ENCODE data around the gene PALLD. TPM values are rescaled to one million over a fixed set of nuclear protein-coding genes. Genes with fewer than 3 reads are reported as not detected.

Gene PALLD
- total and polyA plus RNA-seq, 2 of the 8 experiments (the other 6 are each of a cell fraction or from before 2014, with no cell fraction given), result 10.5 to 25.0 TPM

DNA sequence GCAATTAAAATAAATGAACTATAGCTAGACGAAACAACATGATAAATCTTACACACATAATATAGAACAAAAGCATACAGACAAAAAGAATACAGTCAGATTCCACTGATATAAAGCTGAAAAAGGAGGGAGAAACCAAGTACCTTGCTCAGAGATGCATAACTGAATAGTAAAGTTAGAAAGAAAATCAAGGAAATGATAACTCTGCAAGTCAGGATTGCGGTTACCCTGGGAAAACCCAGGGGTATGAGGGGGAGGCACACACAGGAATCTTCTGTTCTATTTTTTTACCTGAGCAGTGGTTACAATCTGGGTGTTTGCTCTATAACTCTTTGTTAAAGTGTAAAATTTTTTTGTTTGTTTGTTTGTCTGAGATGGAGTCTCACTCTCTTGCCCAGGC lies 304.1 kb downstream of the PALLD start:
- Histone ChIP-seq H3K79me2 (ENCODE audit: control insufficient read depth in 1 of 2, insufficient read depth in 2 of 2, low read length in 2 of 2) (no peaks in the 10 kb centered on the region), H2BK20ac (ENCODE audit: low read length) (no peak overlapping the region), H2BK5ac (ENCODE audit: low read depth, low read length) (no peak overlapping the region), H2BK120ac (replicated peaks; ENCODE audit: low read depth, low read length) (no peak overlapping the region), H3K27me3 (replicated peaks in 1 of 4; ENCODE audit: control insufficient read depth in 3 of 4, extremely low read depth in 1 of 4, insufficient read depth in 3 of 4, low read length in 3 of 4) (no peaks in the 10 kb centered on the region), H3K36me3 (ENCODE audit: control insufficient read depth in 2 of 4, insufficient read depth in 4 of 4, low read length in 3 of 4) (no peaks in the 10 kb centered on the region; a peak in 1 of 8 replicates), H4K20me1 (replicated peaks in 1 of 2; ENCODE audit: control insufficient read depth in 1 of 2, insufficient read depth in 2 of 2, low read length in 2 of 2) (no peaks in the 10 kb centered on the region), H3K4me2 (ENCODE audit: insufficient read depth in 1 of 2, low read depth in 2 of 2, low read length in 2 of 2) (no peak overlapping the region), H3K23ac (ENCODE audit: insufficient read length) (no peak overlapping the region), H3K9ac (replicated peaks in 1 of 4; ENCODE audit: extremely low read depth in 1 of 4, low read depth in 3 of 4, low read length in 3 of 4) (no peak overlapping the region), H2BK15ac (ENCODE audit: low read length) (no peak overlapping the region), H3K4ac (replicated peaks; ENCODE audit: insufficient read length, low read depth, low read length) (no peak overlapping the region), H4K8ac (ENCODE audit: extremely low read depth, insufficient read depth, low read length) (no peak overlapping the region), H3K27ac (ENCODE audit: low read depth, low read length) (no peak overlapping the region), H4K91ac (replicated peaks; ENCODE audit: insufficient read length, low read length) (no peak overlapping the region), H2AK5ac (ENCODE audit: low read depth, low read length) (no peak overlapping the region), H3K79me1 (ENCODE audit: low read depth, low read length) (no peaks in the 10 kb centered on the region), H2BK12ac (ENCODE audit: low read depth, low read length) (no peak overlapping the region), H3K14ac (ENCODE audit: insufficient read length) (no peak overlapping the region), H3K18ac (ENCODE audit: extremely low read depth, low read length) (no peak overlapping the region), H3K9me3 (ENCODE audit: insufficient read depth in 2 of 2, low read depth in 1 of 2, low read length in 1 of 2) (peaks cover 0 to 3% of the 10 kb centered on the region in 2 experiments; a peak in 2 of 4 replicates), H3K4me3 (ENCODE audit: extremely low read depth in 1 of 4, insufficient read depth in 2 of 4, low read depth in 3 of 4, low read length in 4 of 4) (no peak overlapping the region), H3K56ac (replicated peaks; ENCODE audit: insufficient read length, low read depth, low read length) (no peak overlapping the region), H4K5ac (ENCODE audit: insufficient read length, low read depth, low read length) (no peak overlapping the region), H3K4me1 (replicated peaks in 1 of 4; ENCODE audit: control insufficient read depth in 3 of 4, insufficient read depth in 4 of 4, low read length in 3 of 4) (peaks cover 0 to 12% (median 6%) of the 10 kb centered on the region in 4 experiments; a peak in 3 of 7 replicates), H2AFZ (ENCODE audit: low read length) (no peak overlapping the region), H3K23me2 (ENCODE audit: low read depth, low read length) (no peaks in the 10 kb centered on the region)
- 93% methylated on average over 2 of the region's 2 CpGs; no CpG with 5 or more reads in 1 of the 2 experiments for WGBS, 2 experiments (ENCODE audit: extremely low coverage in 1 of 2, insufficient coverage in 1 of 2, insufficient read length in 1 of 2, insufficient replicate concordance in 2 of 2, low coverage in 1 of 2, low lambda C conversion rate in 2 of 2, missing lambda C conversion rate in 1 of 2)
- DNase-seq (ENCODE audit: low read depth in 1 of 2, low spot score in 2 of 2) (no peak), FAIRE-seq (no peak)
- no peak for TF ChIP-seq KDM1A (IDR thresholded peaks at IDR 0.05; ENCODE audit: borderline replicate concordance, low read length)
- TF ChIP-seq, protein P1, sequence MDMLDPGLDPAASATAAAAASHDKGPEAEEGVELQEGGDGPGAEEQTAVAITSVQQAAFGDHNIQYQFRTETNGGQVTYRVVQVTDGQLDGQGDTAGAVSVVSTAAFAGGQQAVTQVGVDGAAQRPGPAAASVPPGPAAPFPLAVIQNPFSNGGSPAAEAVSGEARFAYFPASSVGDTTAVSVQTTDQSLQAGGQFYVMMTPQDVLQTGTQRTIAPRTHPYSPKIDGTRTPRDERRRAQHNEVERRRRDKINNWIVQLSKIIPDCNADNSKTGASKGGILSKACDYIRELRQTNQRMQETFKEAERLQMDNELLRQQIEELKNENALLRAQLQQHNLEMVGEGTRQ (IDR thresholded peaks at IDR 0.05; ENCODE audit: low read length), result no peak
- TF ChIP-seq RXRA (IDR thresholded peaks at IDR 0.05; ENCODE audit: insufficient read depth, low read depth, low read length), result no peak
- no peak for TF ChIP-seq JUN (IDR thresholded peaks at IDR 0.05; ENCODE audit: low read depth, low read length)
- CTCF ChIA-PET (ENCODE audit: partially characterized antibody), result interaction anchor here (0.7 to 1.2 kb wide), 2 partner anchors 11 to 87 kb away, joined by 3 read pairs; no protein-coding TSS in a partner anchor
- POLR2A ChIA-PET (ENCODE audit: partially characterized antibody), result interaction anchor here (0.6 kb wide), 1 partner anchor 192 kb away, joined by 3 read pairs; no protein-coding TSS in a partner anchor

Measured in H1 (cell line).